GM12878 (cell line): Measurements from ENCODE around the gene ARMC9. TPM values are rescaled to one million over a fixed set of nuclear protein-coding genes. Genes with fewer than 3 reads are reported as not detected.

Experiments used
- ATAC-seq: fragments of 200-7000 bp; cut with Tn5 transposase; 3 replicates; pipeline ENCODE4 v1.9.1; 2020; ENCODE audit warnings: mild to moderate bottlenecking, moderate library complexity
- BruUV-seq: library from RNA; stranded (reverse); fragments of 400-500 nt; replicated peaks from 2 replicates; lab custom pipeline; 2021; lab: Mats Ljungman, UMichigan
- CTCF ChIA-PET: fragments of 300-600 bp; sonication (Branson Sonifier 250); formaldehyde crosslinking; extraction: SDS; loops from one replicate; lab custom pipeline; 2021; ENCODE audit warnings: inconsistent platforms; lab: Yijun Ruan, JAX
- POLR2A ChIA-PET: fragments of 350-600 bp; formaldehyde crosslinking; extraction: SDS; loops from one replicate; lab custom pipeline; 2021; ENCODE audit warnings: inconsistent platforms; lab: Charles Lee
- RAD21 ChIA-PET: fragments of 300-600 bp; sonication (Branson Sonifier 250); formaldehyde crosslinking; loops from one replicate; lab custom pipeline; 2023; ENCODE audit warnings: antibody characterized with exemption; ENCODE audit not compliant: unreplicated experiment; lab: Charles Lee
- SMC1A ChIA-PET: fragments of 300-600 bp; sonication (Branson Sonifier 250); formaldehyde crosslinking; loops from one replicate; lab custom pipeline; 2023; ENCODE audit not compliant: unreplicated experiment, uncharacterized antibody; lab: Charles Lee
- DNase-seq: peaks from one replicate; pipeline ENCODE4 v3.0.0-alpha.2; 2011; ENCODE audit warnings: low read depth, low spot score
- FAIRE-seq: peaks from 3 replicates; lab custom pipeline; 2011; peaks lifted over from hg19 to GRCh38; lab: Jason Lieb, UNC
- H2AFZ ChIP-seq: 2 replicates; pipeline ENCODE4 v1.6.0; 2011; ENCODE audit warnings: low read depth, low read length, control low read depth; ENCODE audit not compliant: control insufficient read depth
- H3K27ac ChIP-seq: 2 replicates; pipeline ENCODE4 v1.5.1; 2011; ENCODE audit warnings: control low read depth; ENCODE audit not compliant: control insufficient read depth, insufficient read depth
- H3K27me3 ChIP-seq, 2 experiments: replicated peaks in 1 of 2; 2 replicates each; pipeline versions ENCODE4 v1.6.0 to v1.6.1; 2011; ENCODE audit warnings: low read length in 1 of 2; ENCODE audit not compliant: control insufficient read depth in 2 of 2, insufficient read depth in 2 of 2
- H3K36me3 ChIP-seq, 2 experiments: 2 replicates each; pipeline ENCODE4 v1.5.1; 2011; ENCODE audit warnings: low read length in 1 of 2; ENCODE audit not compliant: control insufficient read depth in 2 of 2, insufficient read depth in 2 of 2
- H3K4me1 ChIP-seq: 2 replicates; pipeline ENCODE4 v1.6.1; 2011; ENCODE audit warnings: mild to moderate bottlenecking, low read length, moderate library complexity, mixed read lengths; ENCODE audit not compliant: control insufficient read depth, insufficient read depth
- H3K4me2 ChIP-seq: 2 replicates; pipeline ENCODE4 v1.6.0; 2011; ENCODE audit warnings: control low read depth; ENCODE audit not compliant: control insufficient read depth, insufficient read depth
- H3K4me3 ChIP-seq: fragments of 200-600 bp; sonication (generic); 2 replicates; pipeline ENCODE4 v1.5.1; 2016
- H3K79me2 ChIP-seq: 2 replicates; pipeline ENCODE4 v1.6.0; 2011; ENCODE audit warnings: low read length; ENCODE audit not compliant: control insufficient read depth, insufficient read depth
- H3K9ac ChIP-seq: 2 replicates; pipeline ENCODE4 v1.8.0; 2011; ENCODE audit warnings: low read length, control low read depth, mixed read lengths; ENCODE audit not compliant: control insufficient read depth, insufficient read depth
- H3K9me3 ChIP-seq: replicated peaks from 3 replicates; pipeline ENCODE4 v1.5.1; 2011; ENCODE audit warnings: mild to moderate bottlenecking, low read length; ENCODE audit not compliant: control insufficient read depth, insufficient read depth
- H4K20me1 ChIP-seq: 2 replicates; pipeline ENCODE4 v1.6.0; 2011; ENCODE audit not compliant: control insufficient read depth, insufficient read depth
- CHD4 ChIP-seq: fragments of 200-600 bp; sonication (generic); IDR thresholded peaks from 2 replicates; pipeline ENCODE4 v1.6.1; 2016; ENCODE audit warnings: mild to moderate bottlenecking
- JUND ChIP-seq: IDR thresholded peaks from 2 replicates; pipeline ENCODE4 v1.6.1; 2012; ENCODE audit warnings: low read depth, mild to moderate bottlenecking, low read length, improper control_type of control experiment, moderate library complexity
- MEF2B ChIP-seq: fragments of 450-650 bp; IDR thresholded peaks from 2 replicates; pipeline ENCODE4 v1.6.1; 2018; ENCODE audit warnings: mild to moderate bottlenecking, moderate library complexity; ENCODE audit not compliant: partially characterized antibody, poor library complexity, severe bottlenecking
- PBX3 ChIP-seq: IDR thresholded peaks from 2 replicates; pipeline ENCODE4 v1.6.1; 2011; ENCODE audit warnings: mild to moderate bottlenecking, low read depth, low read length, moderate library complexity; ENCODE audit not compliant: insufficient replicate concordance
- SREBF2 ChIP-seq: IDR thresholded peaks from 2 replicates; pipeline ENCODE4 v1.6.1; 2012; ENCODE audit warnings: mild to moderate bottlenecking, low read length
- TCF7 ChIP-seq: IDR thresholded peaks from 2 replicates; pipeline ENCODE4 v1.6.1; 2014; ENCODE audit warnings: antibody characterized with exemption, borderline replicate concordance
- ZNF217 ChIP-seq: fragments of 450-650 bp; IDR thresholded peaks from 2 replicates; pipeline ENCODE4 v1.6.1; 2017; ENCODE audit warnings: antibody characterized with exemption, mild to moderate bottlenecking
- WGBS: methylation state at CpG from one replicate; pipeline ENCODE4 v1.1.6; 2016; ENCODE audit warnings: low lambda C conversion rate; ENCODE audit not compliant: insufficient replicate concordance, insufficient coverage; ENCODE audit errors: missing lambda C conversion rate; 5-methylcytosine and 5-hydroxymethylcytosine counted together
- in situ Hi-C: fragments of 300-500 bp; cut with MboI; formaldehyde crosslinking; loops from 9 replicates; pipeline ENCODE4 v1.14.3; 2018; ENCODE audit warnings: mixed read lengths
- intact Hi-C: fragments of 100-400 bp; cut with micrococcal nuclease; formaldehyde crosslinking; loops from one replicate; pipeline ENCODE4 v1.14.2; 2022; ENCODE audit not compliant: unreplicated experiment
- polyA plus RNA-seq, 11 experiments: library from polyadenylated mRNA; depleted of rRNA in 4 of 11; unstranded in 6 of 11; stranded (reverse) in 5 of 11; fragments of >200 nt; fragmentation: Nextera tagmentation in 4 of 11; fragmentation: Illumina TruSeq in 1 of 11; extraction: Ambion mirVana in 4 of 11; extraction: Trizol in 1 of 11; gene quantifications; 1 replicate in 1 of 11; 2 replicates in 10 of 11; pipeline versions ENCODE4 v1.2.1 to v1.2.3, GENCODE V29; 2011 to 2016; ENCODE audit warnings: inconsistent platforms in 2 of 11, missing spikeins in 2 of 11, low read depth in 1 of 11
- total RNA-seq, 4 experiments: library from RNA; depleted of rRNA in 3 of 4; stranded (reverse); fragments of >200 nt in 3 of 4; fragmentation: Illumina TruSeq in 1 of 4; extraction: Trizol in 1 of 4; gene quantifications; 2 replicates each; pipeline versions ENCODE4 v1.2.1 to v1.2.3, GENCODE V29; 2013 to 2021
- TF ChIP-seq, protein P1 (sequence below): IDR thresholded peaks from 2 replicates; pipeline ENCODE4 v1.6.1; 2012; ENCODE audit warnings: low read depth, low read length, improper control_type of control experiment
- TF ChIP-seq, protein P2 (sequence below): fragments of 450-650 bp; IDR thresholded peaks from 2 replicates; pipeline ENCODE4 v1.6.1; 2017; ENCODE audit warnings: mild to moderate bottlenecking, moderate library complexity
- TF ChIP-seq, protein P3 (sequence below): fragments of 450-650 bp; IDR thresholded peaks from 2 replicates; pipeline ENCODE4 v1.6.1; 2017; ENCODE audit warnings: mild to moderate bottlenecking

ARMC9 gene
- total and polyA plus RNA-seq, 10 of the 15 experiments (the other 5 are each of a cell fraction or from before 2014, with no cell fraction given), result 3.8 to 21.8 (median 10.4) TPM

GRCh38 chr2:231228223-231228622 is 29.8 kb downstream of the ARMC9 start (continued):
- TF ChIP-seq PBX3, result peak; percentile 7

DNA sequence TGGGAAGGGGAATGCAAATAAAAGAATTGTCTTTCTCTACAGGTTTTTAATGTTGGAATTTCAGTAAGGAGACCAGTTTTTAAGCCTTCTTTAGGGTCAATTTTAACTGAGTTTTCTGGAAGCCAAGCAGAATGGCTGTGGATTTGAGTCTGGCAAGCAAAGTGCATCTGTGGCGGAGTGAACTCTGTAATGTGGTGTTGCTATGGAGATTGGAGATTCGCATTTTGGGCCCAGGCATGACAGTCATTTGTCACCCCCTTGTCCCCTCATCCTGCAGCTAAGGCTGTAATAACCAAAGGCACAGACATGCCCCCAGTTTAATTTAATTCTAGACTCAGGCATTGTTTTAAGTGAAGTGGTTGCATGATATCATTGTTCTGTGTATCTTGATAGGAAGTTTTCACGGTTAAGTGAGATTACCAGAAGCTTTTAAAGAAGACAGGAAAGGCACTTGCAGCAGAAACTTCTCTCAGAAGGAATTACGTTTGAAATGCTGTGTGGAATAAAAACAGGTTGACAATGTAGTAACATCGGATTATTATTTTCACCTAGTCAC is 30.6 kb downstream of the ARMC9 start:
- Histone ChIP-seq H3K9ac (peak overlapping the region; percentile 11; the same call in 1 of the 2 replicates), H3K27ac (peak overlapping the region; percentile 80), H3K4me1 (peaks cover 27% of the 10 kb centered on the region), H2AFZ (no peak overlapping the region; the same call in 1 of the 2 replicates), H3K27me3 (no peaks in the 10 kb centered on the region), H3K36me3 (no peaks in the 10 kb centered on the region), H3K79me2 (no peaks in the 10 kb centered on the region), H3K4me3 (no peak overlapping the region), H3K9me3 (no peaks in the 10 kb centered on the region), H4K20me1 (no peaks in the 10 kb centered on the region), H3K4me2 (peak overlapping the region; percentile 72)
- WGBS, result 32% methylated on average over 5 of the region's 5 CpGs
- CTCF ChIA-PET, result interaction anchor here (0.7 to 7.1 kb wide), 26 partner anchors 10 to 310 kb away, joined by 3 to 234 read pairs (median 7); partner anchors contain the start of genes B3GNT7 and NCL
- ATAC-seq (peak; percentile 52), DNase-seq (peak; percentile 11), FAIRE-seq (no peak)
- RAD21 ChIA-PET, result interaction anchor here (0.8 to 5.6 kb wide), 16 partner anchors 9 to 246 kb away, joined by 3 to 59 read pairs (median 11); partner anchors contain the start of genes B3GNT7 and NCL
- in situ Hi-C loops, result loop anchor here (5.0 kb wide), 1 partner anchor 163 kb away; no protein-coding TSS in a partner anchor
- POLR2A ChIA-PET, result interaction anchor here (0.6 to 2.7 kb wide), 4 partner anchors 164 to 271 kb away, joined by 3 to 8 read pairs (median 4); no protein-coding TSS in a partner anchor
- SMC1A ChIA-PET, result interaction anchor here (0.6 to 6.0 kb wide), 26 partner anchors 9 to 261 kb away, joined by 3 to 66 read pairs (median 6); partner anchors contain the start of genes B3GNT7 and NCL
- BruUV-seq, result no TSS peak
- intact Hi-C loops, result loop anchor here (1.0 kb wide), 1 partner anchor 165 kb away; no protein-coding TSS in a partner anchor
- TF ChIP-seq TCF7 (no peak), JUND (no peak), CHD4 (no peak), PBX3 (no peak), ZNF217 (no peak), MEF2B (no peak), SREBF2 (no peak)
- TF ChIP-seq, protein P1, sequence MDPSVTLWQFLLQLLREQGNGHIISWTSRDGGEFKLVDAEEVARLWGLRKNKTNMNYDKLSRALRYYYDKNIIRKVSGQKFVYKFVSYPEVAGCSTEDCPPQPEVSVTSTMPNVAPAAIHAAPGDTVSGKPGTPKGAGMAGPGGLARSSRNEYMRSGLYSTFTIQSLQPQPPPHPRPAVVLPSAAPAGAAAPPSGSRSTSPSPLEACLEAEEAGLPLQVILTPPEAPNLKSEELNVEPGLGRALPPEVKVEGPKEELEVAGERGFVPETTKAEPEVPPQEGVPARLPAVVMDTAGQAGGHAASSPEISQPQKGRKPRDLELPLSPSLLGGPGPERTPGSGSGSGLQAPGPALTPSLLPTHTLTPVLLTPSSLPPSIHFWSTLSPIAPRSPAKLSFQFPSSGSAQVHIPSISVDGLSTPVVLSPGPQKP, result no peak
- TF ChIP-seq, protein P2, sequence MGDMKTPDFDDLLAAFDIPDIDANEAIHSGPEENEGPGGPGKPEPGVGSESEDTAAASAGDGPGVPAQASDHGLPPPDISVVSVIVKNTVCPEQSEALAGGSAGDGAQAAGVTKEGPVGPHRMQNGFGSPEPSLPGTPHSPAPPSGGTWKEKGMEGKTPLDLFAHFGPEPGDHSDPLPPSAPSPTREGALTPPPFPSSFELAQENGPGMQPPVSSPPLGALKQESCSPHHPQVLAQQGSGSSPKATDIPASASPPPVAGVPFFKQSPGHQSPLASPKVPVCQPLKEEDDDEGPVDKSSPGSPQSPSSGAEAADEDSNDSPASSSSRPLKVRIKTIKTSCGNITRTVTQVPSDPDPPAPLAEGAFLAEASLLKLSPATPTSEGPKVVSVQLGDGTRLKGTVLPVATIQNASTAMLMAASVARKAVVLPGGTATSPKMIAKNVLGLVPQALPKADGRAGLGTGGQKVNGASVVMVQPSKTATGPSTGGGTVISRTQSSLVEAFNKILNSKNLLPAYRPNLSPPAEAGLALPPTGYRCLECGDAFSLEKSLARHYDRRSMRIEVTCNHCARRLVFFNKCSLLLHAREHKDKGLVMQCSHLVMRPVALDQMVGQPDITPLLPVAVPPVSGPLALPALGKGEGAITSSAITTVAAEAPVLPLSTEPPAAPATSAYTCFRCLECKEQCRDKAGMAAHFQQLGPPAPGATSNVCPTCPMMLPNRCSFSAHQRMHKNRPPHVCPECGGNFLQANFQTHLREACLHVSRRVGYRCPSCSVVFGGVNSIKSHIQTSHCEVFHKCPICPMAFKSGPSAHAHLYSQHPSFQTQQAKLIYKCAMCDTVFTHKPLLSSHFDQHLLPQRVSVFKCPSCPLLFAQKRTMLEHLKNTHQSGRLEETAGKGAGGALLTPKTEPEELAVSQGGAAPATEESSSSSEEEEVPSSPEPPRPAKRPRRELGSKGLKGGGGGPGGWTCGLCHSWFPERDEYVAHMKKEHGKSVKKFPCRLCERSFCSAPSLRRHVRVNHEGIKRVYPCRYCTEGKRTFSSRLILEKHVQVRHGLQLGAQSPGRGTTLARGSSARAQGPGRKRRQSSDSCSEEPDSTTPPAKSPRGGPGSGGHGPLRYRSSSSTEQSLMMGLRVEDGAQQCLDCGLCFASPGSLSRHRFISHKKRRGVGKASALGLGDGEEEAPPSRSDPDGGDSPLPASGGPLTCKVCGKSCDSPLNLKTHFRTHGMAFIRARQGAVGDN, result 0 out of 2 replicates have a peak, but pooled peaks have one; percentile 31
- TF ChIP-seq, protein P3, sequence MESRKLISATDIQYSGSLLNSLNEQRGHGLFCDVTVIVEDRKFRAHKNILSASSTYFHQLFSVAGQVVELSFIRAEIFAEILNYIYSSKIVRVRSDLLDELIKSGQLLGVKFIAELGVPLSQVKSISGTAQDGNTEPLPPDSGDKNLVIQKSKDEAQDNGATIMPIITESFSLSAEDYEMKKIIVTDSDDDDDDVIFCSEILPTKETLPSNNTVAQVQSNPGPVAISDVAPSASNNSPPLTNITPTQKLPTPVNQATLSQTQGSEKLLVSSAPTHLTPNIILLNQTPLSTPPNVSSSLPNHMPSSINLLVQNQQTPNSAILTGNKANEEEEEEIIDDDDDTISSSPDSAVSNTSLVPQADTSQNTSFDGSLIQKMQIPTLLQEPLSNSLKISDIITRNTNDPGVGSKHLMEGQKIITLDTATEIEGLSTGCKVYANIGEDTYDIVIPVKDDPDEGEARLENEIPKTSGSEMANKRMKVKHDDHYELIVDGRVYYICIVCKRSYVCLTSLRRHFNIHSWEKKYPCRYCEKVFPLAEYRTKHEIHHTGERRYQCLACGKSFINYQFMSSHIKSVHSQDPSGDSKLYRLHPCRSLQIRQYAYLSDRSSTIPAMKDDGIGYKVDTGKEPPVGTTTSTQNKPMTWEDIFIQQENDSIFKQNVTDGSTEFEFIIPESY, result no peak
